GM18858 (cell line): ENCODE measurements around the gene MAPK6.
"Not testable (repeated sequence)": the region's sequence is repeated elsewhere in the genome, so short reads cannot be mapped to it uniquely, and the experiment has no call there.

Source experiments
- ATAC-seq: cut with Tn5 transposase; IDR thresholded peaks from one replicate; pipeline ENCODE4 v1.9.1; 2021; ENCODE audit not compliant: unreplicated experiment

Gene MAPK6

DNA sequence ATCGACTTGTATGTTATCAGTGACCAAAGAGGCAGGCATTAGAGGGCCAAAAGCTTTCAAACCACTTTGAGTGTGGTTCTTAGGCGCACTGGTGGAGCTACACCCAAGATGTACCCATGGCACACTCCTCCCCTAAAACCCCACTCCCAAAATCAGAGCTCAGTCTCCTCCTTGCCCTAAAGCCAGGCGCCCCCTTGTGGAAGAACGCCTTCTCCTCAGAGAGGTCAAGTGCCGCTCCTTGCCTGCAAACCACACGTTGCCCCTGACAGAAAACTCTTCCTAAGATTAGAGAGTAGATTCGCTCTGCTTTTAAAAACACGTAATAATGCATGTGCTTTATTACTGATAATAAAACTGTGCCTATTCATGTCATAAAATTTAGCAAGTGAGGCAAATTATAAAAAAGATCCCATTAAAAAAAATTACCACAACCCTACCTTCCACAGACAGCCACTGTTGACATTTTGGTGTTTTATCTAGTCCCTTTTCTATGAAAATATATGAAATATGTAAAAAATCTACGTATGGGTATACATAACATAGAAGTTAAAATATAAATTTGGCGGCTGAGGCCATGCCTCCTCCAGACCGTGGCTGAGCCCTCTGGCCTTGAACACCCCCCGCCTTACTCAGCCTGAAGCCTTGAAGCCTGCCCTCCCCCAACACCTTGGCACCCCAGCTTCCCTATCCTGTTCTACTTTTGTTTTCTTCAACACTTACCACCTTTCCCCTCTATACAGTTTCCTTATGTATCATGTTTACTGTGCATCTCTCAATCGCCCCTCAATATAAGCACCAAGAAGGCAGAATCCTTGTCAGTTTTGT lies 60.1 kb downstream of the MAPK6 start:
- ATAC-seq, result no peak

DNA sequence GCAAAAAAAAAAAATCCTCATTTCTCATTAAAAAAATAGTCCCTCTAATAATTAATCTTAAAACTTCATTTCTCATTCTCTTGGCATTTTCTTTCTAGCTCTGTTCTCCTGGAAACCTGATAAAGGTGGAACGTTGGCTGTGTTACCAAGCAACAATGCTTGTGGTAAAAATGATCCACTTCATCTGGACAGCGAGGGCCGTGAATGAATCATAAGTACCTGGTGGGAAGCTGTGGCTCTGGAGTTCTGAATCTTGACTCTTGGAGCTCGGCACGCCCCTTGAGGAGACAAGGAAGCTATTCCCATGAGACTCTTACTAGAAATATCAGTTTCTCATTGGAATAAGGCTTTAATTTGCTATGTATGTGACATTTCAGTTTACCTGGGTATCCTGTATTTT lies 61.0 kb downstream of the MAPK6 start:
- ATAC-seq, result no peak

DNA sequence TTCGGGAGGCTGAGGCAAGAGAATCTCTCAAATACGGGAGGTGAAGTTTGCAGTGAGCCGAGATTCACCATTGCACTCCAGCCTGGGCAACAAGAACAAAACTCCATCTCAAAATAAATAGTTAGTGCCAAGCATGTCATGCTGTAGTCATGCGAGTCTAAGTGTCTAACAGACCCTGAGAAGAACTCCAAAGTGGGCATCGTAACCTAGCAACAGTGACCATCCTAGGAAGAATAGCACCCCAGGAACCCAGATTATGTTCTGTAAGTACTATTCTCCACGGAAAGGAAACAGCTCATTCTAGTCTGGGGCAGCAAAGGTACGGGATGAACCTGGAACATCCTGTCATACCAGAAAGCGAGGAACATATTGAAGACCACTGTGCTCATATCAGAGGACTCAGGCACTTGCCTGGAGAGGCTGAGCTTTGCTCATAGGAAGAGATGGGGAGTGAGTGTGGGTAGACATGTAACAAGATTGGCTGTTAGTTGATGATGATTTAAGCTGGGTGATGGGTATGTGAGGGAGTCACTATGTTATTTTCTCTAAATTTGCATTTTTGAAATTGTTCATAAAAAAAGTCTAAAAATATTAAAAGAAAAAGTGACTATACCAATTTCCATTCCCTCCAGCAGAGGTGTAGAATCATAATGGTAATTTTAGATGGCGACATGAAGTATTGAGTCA lies 61.8 kb downstream of the MAPK6 start:
- no peak for ATAC-seq

DNA sequence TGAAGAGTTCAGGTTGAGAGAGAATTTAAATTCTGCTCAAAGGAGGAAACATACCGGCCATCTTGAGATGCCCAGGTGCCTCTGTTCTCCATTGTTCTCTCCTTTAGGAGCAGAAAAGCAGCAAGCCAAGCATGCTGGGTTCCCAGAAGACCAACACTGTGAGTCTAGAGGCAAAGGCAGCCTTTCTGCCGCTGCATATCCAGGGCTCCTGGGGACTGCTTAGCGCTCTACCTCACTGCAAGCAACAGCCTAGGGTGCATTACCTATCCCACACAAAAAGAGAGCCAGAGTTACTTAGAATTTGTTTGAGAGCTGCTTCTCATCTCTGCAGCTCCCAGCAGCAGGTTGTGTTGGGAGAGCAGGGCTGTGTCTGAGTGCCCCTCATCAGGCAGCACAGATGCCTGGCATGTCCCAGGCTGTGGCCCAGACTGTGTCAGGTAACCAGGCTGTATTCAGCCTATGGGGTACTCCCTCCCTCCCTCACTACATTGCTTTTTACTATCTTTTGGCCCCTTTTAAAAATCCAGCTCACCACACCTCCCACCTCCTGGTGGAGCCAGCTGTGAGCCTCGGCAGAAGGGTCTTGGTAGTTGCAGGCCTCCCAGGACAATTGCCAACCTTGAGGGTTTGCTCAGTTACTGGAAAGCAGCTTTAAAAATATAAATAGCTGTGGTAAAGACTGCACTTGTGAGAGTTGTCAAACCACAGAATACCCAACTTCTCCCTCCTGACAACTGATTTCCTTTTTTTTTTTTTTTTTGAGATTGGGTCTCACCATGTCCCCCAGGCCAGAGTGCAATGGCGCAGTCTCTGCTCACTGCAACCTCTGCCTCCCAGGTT lies 63.4 kb downstream of the MAPK6 start:
- peak; percentile 60 for ATAC-seq

DNA sequence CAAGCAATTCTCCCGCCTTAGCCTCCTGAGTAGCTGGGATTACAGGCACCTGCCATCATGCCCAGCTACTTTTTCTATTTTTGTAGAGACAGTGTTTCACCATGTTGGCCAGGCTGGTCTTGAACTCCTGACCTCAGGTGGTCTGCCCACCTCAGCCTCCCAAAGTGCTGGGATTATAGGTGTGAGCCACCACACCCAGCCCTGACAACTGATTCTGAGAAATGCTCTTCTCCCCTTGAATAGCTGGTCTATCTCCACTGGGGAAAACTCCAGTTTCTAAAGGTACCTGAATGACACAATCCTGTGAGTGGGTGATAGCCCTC lies 64.0 kb downstream of the MAPK6 start:
- ATAC-seq, result not testable (repeated sequence)

DNA sequence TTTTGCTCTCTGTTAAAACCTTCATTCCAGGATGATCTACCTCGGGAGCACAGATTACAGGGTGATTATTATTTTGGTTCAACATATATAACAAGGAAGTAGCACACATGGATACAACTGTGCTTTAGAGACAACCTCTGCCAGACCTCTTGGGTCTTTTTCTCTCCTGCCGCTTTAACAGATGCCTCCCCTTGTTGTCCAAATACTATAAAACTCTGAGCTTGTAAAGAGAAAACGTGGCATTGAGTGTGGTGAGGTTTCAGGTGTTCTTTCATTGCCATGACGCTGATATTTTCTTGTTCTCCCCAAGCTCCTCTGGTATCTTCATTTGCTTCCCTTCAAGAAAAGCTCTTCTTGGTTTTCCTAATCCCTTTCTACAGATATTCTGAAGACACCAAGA lies 64.6 kb downstream of the MAPK6 start:
- no peak for ATAC-seq

DNA sequence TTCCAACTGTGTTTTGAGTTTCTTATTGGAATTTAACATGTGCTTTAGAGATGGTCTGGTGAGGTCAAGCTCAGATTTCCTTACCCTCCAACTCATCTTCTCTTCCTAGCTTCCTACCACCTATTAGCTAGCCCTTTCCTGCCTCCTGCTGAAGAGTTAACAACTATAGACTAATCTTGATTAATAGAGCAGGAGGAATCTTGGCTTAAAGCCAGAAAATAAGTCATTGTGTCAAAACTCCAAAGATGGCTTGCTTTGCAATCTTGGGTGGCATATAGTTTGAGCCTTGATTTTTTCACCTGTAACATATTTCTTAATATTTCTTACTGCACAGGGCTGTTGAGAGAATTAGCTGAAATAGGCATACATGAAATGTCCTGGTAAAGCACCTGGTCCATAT lies 66.3 kb downstream of the MAPK6 start:
- no peak for ATAC-seq

DNA sequence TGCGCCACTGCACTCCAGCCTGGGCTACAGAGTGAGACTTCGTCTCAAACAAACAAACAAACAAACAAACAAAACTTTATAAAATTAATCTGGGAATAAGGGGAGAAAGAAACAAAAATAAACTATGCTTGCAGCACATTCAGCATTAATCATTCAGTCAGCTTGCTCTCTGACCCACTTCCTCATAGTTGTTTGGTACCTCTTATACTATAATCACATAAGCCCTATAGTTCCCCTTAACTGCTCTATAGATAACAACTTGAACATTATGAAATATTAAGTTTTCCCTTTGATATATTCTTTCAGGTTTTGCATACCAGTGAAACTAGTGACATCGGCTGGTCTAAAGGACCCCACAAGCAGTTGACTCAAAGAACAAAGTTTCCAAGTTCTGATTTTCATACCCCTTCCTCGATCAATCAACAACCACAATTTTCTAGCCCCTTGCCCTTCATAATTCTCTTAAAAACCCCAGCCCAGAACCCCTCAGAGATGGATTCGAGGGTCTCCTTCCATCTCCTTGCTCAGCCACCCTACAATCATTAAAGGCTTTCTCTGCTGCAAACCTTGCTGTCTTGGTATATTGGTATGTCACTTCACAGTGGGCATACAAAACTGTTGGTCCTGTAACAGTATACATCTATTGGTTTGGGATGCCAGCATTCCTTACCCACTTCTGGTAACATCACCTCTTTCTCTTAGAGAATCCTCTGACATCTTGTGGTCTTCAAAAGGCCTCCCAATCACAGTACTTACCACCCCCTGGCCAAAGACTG lies 67.2 kb downstream of the MAPK6 start:
- ATAC-seq, result no peak

DNA sequence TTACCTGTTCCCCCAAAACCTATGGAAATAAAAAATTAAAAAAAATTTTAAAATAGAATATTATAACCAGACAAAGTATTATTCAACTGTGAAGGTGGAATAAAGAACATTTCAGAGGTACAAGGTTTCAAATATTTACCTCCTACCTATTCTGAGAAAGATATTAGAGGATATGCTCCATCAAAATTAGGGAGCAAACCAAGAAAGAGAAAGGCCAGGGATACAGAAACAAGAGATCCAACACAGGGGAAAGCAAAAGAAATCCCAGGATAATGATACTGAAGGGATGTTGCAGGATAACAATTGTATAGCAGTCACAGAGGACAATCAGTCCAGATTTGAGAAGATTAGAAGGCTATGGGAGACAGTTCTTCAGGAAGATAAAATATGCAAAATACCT lies 71.2 kb downstream of the MAPK6 start:
- no peak for ATAC-seq

DNA sequence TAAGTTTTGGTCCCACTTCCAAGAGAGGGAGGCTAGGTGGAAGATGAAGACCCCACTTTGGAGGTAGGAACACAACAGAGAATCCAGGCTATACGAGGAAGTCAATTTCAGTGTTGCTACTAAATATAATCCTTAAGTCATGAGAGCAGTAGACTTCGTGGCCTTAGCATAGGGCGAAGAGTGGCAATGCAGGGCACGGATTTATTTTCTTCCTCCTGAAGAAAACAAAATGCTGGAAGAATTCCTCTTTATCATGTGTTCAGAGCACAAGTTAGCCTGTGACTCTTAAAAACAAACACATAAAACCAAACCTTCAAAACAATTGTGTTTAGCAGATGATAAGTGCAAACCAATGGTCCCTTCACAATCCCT lies 74.1 kb downstream of the MAPK6 start:
- ATAC-seq, result no peak

DNA sequence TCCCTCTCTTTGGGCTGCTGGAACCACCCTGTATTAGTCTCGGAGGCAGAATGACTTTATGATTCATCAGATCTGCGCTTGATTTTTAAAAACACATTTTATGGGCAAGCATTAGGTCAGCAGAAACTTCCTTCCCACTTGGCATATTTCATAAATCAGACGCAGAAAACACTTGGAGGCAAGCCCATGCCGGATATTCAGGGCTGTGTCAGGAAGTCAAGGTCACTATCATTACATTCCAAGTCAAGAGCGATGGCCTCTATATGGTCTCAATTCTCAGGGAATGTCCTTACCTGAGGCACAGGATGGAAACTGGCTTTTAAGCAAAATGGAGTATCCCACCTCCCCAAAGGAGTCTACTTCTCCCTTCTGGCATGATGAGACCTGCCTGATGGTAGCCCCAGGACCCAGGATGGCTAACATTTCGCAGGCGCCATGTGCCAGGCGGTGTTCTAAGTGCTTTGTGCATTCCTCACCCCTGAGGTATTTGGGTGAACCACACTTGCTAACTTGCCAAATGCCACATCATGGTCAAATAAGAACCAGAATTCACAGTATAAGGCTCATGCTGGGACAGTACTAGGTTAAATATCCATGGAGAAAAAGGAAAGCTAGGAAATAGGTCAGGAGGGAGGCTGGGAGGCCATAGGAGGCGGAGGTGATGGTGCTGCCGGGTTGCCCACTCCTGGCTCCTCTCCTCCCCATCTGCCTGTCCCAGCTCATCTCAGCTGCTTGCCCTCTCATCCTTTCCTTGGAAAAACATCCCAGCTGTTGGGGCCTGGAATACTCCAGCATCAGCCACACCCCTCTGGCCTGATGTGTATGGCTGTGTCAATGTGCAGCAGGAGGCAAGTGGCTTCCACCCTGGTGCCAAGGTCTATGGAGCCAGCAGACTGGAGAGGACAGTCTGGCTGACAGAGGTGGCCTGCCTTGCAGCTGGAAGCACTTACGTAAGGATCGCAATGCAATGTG lies 74.8 kb downstream of the MAPK6 start:
- ATAC-seq, result no peak

DNA sequence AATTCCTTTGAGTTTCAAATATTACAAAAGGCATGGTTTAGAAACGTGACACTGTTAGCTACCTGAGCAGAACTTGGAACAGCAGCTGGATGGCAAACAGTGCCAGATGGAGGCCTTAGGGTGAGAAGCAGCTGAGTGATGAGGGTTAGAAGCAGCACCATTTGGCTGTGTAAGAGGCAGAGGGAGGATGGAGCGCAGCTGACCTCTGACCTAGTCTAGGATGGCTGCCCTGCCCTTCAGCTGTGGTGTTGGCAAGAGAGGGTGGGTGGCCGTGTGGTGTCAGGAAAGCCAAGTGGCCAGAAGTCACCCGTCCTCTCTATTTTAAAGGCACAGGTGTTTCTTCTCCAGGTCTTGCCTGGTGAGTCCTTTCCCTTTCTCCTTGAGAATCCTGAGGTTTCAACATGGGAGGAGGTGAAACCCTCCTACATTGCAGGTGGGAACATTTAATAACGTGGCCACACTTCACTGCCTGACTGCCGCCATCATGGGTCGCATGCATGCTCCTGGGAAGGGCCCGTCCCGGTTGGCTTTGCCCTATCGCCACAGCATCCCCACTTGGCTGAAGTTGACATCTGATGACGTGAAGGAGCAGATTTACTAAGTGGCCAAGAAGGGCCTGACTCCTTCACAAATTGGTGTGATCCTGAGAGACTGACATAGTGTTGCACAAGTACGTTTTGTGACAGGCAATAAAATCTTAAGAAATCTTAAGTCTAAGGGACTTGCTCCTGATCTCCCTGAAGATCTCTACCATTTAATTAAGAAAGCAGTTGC lies 76.0 kb downstream of the MAPK6 start:
- no peak for ATAC-seq

DNA sequence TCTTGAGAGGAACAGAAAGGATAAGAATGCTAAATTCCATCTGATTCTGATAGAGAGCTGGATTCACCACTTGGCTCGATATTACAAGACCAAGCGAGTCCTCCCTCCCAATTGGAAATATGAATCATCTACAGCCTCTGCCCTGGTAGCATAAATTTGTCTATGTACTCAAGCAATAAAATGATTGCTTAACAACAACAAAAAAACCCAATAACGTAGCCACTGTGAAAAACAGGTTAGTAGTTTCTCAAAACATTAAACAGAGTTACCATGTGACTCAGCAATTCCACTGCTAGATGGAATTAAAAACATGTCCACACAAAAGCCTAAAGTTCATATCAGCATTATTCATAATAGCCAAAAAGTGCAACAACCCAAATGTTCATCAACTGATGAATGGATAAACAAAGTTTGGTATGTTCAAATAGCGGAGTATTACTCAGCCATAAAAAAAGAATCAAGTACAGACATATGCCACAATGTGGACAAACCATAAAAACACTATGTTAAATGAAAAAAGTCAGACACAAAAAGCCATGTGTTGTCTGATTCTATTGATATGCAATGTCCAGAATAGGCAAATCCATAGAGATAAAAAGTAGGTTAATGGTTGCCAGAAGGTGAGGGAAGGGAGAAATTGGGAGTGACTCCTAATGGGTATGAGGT lies 76.7 kb downstream of the MAPK6 start:
- no peak for ATAC-seq

DNA sequence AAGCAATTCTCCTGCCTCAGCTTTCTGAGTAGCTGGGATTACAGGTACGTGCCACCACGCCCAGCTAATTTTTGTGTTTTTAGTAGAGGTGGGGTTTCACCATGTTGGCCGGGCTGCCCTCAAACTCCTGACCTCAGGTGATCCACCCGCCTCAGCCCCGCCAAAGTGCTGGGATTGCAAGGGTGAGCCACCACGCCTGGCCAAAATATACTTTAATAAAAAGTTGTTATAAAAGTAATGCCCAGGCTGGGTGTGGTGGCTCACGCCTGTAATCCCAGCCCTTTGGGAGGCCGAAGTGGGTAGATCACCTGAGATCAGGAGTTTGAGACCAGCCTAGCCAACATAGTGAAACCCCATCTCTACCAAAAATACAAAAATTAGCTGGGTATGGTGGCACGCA lies 77.5 kb downstream of the MAPK6 start:
- not testable (repeated sequence) for ATAC-seq

DNA sequence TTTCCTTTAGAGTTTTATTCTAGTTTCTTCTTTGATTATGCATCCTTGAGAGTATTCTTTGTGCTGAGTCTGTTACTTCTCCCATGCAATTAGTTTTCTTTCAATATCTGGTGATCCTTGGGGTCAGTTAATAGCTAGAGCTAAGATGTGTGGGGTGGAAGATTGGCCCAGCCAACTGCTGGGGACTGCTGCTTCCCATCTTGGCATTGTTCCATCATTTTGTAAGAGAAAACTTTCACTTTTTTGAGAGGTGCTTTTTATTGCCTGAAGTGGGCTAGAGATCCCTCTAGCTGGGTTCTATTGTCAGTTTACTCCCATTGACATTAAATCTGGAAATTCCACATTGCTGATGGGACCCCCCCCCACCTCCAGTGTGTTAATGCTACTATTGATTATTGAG lies 78.2 kb downstream of the MAPK6 start:
- ATAC-seq, result no peak

DNA sequence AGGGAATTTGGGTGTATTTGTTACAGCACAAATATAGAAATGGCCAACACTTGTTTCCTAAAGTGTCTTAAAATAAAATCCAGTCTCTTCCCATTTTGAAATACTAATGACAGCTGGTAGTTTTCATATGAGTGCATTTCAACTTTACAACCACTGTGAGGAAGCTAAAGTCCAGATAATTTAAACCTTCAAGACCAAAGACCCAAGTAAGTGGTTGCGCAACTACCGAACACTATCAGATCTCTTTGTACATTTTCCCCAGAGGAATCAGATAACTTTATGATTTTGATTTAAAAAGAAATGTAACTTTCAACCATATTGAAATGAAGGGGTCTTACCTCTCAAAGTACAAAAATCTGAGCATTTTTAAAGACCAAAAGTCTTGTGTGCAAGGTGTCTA lies 79.3 kb downstream of the MAPK6 start:
- ATAC-seq, result no peak

DNA sequence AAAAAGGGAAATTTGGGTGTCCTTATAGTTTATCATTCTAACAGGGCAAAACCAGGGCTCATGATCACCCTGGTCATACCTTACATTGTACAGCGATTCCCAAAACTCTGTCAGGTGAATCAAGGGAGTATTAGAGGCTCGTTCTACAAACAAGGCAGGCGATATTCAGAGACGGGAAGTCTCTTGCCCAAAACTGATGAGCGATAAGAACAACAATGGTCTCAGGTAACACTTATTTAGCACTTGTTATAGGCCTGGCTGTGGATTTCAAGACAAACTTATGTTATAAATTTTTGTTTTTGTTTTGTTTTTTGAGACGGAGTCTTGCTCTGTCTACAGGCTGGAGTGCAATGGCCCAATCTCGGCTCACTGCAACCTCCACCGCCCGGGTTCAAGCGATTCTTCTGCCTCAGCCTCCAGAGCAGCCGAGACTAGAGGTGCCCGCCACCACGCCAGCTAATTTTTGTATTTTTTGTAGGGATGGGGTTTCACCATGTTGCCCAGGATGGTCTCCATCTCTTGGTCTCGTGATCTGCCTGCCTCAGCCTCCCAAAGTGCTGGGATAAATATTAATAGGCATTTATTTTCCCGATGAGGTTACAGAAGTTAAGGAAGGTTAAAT lies 80.7 kb downstream of the MAPK6 start:
- no peak for ATAC-seq

DNA sequence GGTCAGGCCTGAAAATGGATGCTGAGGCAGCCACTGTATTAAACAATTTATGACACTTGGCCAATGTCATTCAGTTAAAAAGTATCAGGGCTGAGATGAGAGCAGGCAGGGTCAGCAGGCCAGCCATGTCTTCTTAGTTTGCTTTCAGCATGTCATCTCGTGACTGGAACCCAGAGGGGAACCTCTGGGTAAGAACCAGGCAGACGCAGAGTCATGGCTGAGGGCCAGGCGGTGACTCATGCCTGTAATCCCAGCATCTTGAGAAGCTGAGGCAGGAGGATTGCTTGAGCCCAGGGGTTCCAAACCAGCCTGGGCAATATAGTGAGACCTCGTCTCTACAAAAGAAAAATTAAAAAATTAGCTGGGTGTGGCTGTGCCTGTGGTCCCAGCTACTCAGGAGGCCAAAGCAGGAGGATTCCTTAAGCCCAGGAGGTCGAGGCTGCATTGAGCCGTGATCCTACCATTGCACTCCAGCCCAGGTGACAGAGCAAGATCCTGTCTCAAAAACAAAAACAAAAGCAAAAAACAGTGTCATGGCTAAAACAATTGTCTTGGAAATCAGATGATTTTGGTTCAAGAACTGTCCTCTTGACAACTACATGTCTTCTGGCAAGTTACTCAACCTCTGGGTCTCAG lies 81.9 kb downstream of the MAPK6 start:
- no peak for ATAC-seq
